HL-60 (cell line): ENCODE measurements around the gene A2ML1.
"Not testable (repeated sequence)": the region's sequence is repeated elsewhere in the genome, so short reads cannot be mapped to it uniquely, and the experiment has no call there.

ENCODE experiments used
- DNase-seq, 2 experiments: peaks; one replicate each; pipeline ENCODE4 v3.0.0-alpha.2; 2010 to 2020; ENCODE audit warnings: low read depth in 1 of 2, low spot score in 1 of 2
- H3K27ac ChIP-seq: fragments of 250-450 bp; sonication (Bioruptor Pico); replicated peaks from 2 replicates; pipeline ENCODE4 v1.5.1; 2020; ENCODE audit warnings: mild to moderate bottlenecking, moderate library complexity
- H3K27me3 ChIP-seq: fragments of 250-450 bp; sonication (Bioruptor Pico); 2 replicates; pipeline ENCODE4 v1.5.1; 2021; ENCODE audit warnings: mild to moderate bottlenecking, moderate library complexity; ENCODE audit not compliant: insufficient read depth, poor library complexity, severe bottlenecking
- H3K4me3 ChIP-seq: replicated peaks from 2 replicates; pipeline ENCODE4 v1.5.1; 2011; ENCODE audit warnings: mild to moderate bottlenecking, control low read depth, low read length; ENCODE audit not compliant: insufficient read depth
- CTCF ChIP-seq: IDR thresholded peaks from one replicate; pipeline ENCODE4 v1.5.1; 2011; ENCODE audit warnings: low read length, control low read depth, inconsistent platforms; ENCODE audit not compliant: insufficient read depth
- GABPA ChIP-seq: IDR thresholded peaks from 2 replicates; pipeline ENCODE4 v1.6.1; 2012; ENCODE audit warnings: low read depth
- POLR2AphosphoS5 ChIP-seq: IDR thresholded peaks from 2 replicates; pipeline ENCODE4 v1.6.1; 2012; ENCODE audit warnings: low read depth
- REST ChIP-seq: IDR thresholded peaks from 2 replicates; pipeline ENCODE4 v1.6.1; 2012; ENCODE audit warnings: low read depth; ENCODE audit not compliant: insufficient replicate concordance
- SPI1 ChIP-seq: IDR thresholded peaks from 2 replicates; pipeline ENCODE4 v1.6.1; 2012; ENCODE audit warnings: low read depth, mild to moderate bottlenecking, borderline replicate concordance

Gene A2ML1

GRCh38 chr12:8917031-8917430 is 94.6 kb downstream of the A2ML1 start:
- H3K27me3 ChIP-seq: peaks cover 9% of the 10 kb centered on the region
- no peak for TF ChIP-seq GABPA
- TF ChIP-seq REST: no peak
- TF ChIP-seq SPI1: no peak
- no peak for TF ChIP-seq CTCF
- no peak for TF ChIP-seq POLR2AphosphoS5
- H3K4me3 ChIP-seq: no peak overlapping the region
- H3K27ac ChIP-seq: no peak overlapping the region
- DNase-seq: no peak

DNA sequence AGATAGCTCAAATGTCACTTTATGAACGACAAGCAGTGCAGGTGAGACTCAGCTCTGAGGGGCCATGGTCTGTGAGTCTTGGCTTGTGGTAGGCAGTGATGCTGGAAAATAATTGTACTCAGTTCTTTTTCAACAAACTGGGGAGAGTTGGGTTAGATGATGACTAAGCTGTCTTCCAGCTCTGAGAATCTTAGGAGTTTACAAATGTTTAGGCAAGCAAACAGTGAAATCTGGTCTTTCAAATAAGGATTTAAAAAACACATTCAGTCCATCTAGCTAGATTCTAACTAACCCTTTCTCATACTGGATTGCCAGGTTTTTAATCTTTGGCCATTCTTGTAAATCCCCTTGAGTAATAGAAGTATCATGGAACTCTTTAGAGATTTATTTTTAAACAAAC is 95.3 kb downstream of the A2ML1 start:
- DNase-seq: no peak
- peaks cover 9% of the 10 kb centered on the region for H3K27me3 ChIP-seq
- no peak for TF ChIP-seq REST
- no peak for TF ChIP-seq SPI1
- TF ChIP-seq POLR2AphosphoS5: no peak
- TF ChIP-seq GABPA: no peak
- no peak for TF ChIP-seq CTCF
- no peak overlapping the region for H3K27ac ChIP-seq
- no peak overlapping the region for H3K4me3 ChIP-seq

DNA sequence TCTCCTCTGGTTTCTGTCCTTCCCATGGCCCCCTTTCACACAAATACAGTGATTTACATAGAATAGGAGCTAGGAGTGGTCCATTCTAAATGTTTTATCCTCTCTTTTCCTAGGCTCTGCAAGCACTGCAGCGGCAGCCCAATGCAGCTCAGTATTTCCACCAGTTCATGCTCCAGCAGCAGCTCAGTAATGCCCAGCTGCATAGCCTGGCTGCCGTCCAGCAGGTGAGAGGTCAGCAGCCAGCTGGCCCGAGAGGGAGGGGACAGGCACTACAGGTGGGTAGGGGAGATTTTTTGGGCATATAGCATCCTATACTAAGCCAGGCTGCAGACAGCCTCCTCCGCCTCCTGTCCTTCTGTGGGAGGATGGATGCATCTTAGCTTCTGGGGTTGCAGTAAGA is 97.2 kb downstream of the A2ML1 start:
- DNase-seq, H3K4me3 ChIP-seq, H3K27me3 ChIP-seq, H3K27ac ChIP-seq: not testable (repeated sequence)

GRCh38 chr12:8922544-8922943 is 100.1 kb downstream of the A2ML1 start:
- no peak overlapping the region for H3K27ac ChIP-seq
- TF ChIP-seq GABPA: no peak
- no peak for TF ChIP-seq CTCF
- no peak for TF ChIP-seq SPI1
- no peak for TF ChIP-seq REST
- TF ChIP-seq POLR2AphosphoS5: no peak
- no peak overlapping the region for H3K4me3 ChIP-seq
- DNase-seq: no peak
- H3K27me3 ChIP-seq: peaks cover 4% of the 10 kb centered on the region
